ENCODE data around the gene NPDC1. TPM values are rescaled to one million over a fixed set of nuclear protein-coding genes. Genes with fewer than 3 reads are reported as not detected.
A peak's percentile ranks its signal among the peaks of the same experiment; 100 is the strongest.

NPDC1 gene
- polyA plus RNA-seq, 4 donors, result 20.4 to 48.7 (median 36.8) TPM

DNA sequence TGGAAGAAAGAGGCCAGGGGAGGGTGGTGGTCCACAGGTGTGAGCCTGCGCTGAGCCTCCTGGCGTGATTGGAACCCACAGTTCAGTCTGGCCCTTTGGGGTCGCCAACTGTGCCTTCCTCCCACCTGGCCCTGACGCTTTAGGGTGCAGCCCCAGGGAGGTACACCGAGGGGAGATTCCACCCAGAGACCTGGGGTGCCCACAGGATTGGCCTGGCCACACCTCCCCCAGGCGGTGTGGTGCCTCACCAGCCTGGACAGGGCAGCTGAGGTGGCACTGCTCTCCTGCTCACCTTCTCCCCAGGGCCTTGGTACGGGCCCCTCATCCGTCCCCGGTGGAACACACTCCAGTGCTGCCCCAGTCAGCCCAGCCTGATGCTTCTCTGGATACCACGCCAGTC, 48.6 kb downstream of the NPDC1 start:
- no peak for DNase-seq (ENCODE audit: low read depth in 4 of 4, low spot score in 3 of 4)

DNA sequence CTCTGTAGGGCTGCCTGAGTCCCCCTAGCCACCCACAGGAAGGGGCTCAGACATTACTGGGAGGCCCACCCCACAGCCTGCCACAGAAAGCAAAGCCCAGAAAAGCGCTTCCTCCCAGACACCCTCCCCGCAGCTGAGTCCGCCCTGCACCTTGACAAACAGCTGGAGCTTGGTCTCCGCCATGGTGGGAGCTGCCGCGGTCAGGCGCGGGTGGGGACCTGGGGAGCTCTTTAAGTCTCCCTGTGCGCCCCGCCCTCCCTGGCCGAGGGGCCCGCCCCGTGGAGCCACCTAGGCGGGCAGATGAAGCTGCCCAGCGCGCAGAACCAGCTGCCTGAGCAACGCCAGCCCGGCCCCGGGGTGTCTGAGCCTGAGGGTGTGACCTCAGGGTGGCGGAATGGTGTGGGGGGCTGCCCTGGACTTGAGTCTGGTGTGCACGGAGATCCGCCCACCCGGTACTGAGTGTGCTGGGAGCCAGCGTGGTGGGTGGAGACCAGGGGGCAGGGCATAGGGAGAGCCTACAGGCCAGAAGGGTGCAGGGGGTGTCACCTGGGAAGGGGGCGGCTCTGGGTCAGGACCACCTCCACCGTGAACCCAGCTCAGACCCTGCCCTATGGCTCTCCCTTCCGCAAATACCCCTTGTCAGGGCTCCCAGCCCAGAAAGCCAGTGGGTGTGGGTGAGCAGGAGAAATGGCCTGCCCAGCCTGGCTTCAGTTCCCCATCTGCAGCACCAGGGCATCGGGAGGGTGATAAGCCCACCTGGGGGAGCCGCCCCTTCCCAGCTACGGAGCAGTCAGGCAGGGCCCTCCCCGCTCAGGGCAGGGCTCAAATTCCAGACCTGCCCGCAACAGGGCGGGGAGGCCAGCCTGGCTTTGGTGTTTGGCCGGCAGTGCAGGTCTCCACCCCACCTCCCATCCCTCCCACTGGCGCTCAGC, 49.4 kb downstream of the NPDC1 start, which contains the start of gene CLIC3:
Gene CLIC3 (minus strand): TSS at position 208 of the 932 bp plus-strand sequence. CDS start 25 bp downstream, at position 183.
- DNase-seq (ENCODE audit: low read depth in 4 of 4, low spot score in 3 of 4), result no peak

DNA sequence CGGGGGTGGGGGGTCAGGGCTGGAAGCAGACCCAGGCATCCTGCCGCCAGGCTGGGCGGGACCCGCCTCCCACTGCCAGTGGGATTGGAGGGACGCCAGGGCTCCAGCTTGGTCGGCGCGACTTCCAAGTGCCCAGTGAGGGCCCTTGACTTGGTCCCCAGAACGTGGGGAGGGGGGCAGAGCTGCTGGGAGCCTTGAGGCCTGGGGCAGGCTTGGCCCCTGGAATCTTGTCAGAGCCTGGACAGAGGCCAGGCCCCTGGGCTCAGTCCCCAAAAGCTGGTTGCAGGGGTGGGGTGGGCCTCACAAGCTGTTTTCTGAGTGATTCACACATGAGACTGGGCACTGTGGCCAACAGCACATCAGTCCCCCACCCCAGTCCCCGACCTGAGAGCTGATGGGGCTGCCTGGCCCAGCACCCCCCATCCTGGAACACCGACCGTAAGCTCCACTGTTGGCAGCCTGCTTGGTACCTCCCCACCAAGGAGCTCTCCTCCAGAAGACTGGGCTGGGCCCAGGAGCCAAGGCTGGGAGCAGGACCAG, 50.1 kb downstream of the NPDC1 start:
- DNase-seq (ENCODE audit: low read depth in 4 of 4, low spot score in 3 of 4), result no peak

DNA sequence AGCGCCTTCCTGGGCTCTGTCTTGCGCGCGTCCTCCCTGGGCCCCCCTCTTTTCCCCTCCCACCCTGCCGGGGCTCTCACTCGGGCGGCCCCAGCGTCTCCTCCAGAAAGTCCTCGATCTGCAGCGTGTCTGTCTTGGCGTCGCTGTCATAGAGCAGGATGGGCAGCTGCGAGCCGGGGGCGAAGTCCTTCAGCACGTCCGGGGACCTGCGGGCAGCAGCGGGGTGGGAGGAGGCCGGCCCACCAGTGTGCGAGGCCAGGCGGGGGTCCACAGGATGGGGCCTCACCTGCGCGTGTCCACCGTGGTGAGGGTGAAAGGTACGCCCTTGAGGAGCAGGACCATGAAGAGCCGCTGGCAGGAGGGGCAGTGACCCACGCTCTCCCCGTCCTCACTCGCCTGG, 50.6 kb downstream of the NPDC1 start:
- no peak for DNase-seq (ENCODE audit: low read depth in 4 of 4, low spot score in 3 of 4)

DNA sequence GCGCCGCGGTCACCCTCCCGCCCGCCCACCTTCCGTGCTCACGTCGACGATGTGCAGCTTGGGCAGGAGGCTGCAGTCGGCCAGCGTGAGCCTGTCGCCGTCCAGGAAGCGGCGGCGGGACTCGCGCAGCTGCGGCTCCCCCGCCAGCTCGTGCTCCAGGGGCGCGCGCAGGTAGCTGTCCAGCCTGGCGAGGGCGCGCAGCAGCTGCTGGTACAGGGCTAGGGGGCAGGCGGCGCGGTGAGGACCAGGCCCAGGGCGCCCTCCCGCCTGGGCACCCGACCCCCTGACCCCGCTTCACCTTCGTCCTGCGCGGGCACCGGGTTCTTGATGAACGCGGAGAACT, 51.1 kb downstream of the NPDC1 start:
- no peak for DNase-seq (ENCODE audit: low read depth in 4 of 4, low spot score in 3 of 4)

DNA sequence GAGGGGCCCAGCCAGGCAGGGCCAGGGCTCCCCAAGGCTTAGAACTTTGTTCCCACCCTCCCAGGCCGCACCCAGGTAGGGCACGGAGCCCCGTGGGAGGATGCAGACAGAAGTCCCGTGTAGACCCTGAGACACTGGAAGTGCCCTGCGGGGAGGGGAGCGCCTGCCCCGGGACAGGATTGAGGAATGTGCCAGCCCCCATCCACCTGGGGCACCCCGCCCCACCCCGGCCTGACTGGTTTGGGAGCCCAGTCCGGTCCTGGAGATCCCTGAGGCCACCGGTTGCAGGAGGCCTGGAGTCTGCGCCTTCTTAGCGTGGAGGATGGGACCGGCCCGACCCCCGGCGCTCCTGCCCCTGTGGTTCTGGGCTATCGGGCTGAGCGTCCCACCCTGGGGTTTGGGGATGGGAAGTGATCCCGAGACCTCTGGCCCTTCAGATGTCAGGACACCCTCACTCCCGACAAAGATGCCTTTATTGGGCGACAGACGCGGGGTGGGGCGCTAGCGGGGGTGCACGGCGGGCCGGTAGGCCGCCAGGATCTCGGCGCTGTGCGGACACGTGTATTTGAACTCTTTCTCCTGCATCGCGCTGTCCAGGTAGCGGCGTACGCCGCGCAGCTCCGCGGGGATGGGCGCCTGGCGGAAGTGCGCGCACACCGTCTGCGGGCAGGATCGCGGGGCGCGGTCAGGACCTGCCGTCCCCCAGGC, 51.6 kb downstream of the NPDC1 start:
- no peak for DNase-seq (ENCODE audit: low read depth in 4 of 4, low spot score in 3 of 4)

DNA sequence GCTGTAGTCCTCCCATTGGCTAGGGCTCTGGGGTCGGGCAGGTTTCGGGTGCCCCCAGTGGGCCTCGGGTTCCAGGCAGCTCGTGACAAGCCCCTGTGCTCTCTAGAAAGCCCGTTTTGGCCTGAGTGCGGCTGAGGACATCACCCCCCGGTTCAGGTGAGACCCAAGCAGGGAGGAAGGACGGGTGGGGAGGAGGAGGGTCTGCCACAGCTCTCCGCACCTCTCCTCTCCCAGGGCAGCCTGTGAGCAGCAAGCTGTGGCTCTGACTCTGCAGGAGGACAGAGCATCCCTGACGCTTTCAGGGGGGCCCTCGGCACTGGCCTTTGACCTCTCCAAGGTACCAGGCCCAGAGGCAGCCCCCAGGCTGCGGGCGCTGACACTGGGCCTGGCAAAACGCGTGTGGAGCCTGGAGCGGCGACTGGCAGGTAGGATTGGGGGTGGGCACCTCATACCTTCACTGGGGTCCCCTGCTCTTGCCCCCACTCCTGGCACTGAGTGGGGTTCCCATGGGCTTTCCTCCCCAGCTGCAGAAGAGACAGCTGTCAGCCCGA, 53.1 kb downstream of the NPDC1 start:
- DNase-seq (ENCODE audit: low read depth in 4 of 4, low spot score in 3 of 4), result no peak

DNA sequence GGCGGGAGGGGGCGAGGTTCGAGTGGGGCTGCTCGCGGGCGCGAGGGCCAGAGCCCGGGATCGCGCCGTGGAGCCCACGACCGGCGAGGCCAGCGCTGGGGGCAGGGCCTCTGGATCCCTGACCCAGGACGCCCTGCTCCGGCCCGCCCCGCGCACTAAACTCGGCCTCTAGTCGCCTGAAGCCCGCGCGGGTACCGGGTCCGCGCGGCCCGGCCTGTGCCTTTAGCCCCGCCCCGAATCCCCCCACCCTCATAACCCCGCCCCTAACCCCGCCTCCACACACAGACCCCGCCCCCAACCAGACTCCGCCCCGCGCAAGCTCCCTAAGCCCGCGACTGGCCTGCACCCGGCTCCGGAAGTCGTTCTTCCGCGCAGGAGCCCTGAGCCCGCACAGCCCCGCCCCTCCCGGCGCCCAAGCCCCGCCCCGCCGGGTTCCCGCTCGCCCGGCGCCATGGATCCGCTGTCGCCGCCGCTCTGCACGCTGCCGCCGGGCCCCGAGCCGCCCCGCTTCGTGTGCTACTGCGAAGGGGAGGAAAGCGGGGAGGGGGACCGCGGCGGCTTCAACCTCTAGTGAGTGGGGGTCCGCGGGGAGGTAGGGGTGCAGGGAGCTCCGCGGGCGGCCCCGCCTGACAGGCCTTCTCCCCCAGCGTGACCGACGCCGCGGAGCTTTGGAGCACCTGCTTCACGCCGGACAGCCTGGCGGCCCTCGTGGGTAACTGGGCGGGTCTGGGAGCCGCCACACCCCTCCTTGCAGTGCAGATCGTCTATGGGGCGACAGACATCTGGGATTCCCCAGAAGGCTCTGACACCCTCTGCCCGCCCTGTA, 53.8 kb downstream of the NPDC1 start, which contains the start of gene PAXX:
Gene PAXX (plus strand): TSS at position 430 of the 826 bp plus-strand sequence. CDS start 22 bp downstream, at position 452.
- peak; percentile 52 to 77 (median 71) for DNase-seq (ENCODE audit: low read depth in 4 of 4, low spot score in 3 of 4)

DNA sequence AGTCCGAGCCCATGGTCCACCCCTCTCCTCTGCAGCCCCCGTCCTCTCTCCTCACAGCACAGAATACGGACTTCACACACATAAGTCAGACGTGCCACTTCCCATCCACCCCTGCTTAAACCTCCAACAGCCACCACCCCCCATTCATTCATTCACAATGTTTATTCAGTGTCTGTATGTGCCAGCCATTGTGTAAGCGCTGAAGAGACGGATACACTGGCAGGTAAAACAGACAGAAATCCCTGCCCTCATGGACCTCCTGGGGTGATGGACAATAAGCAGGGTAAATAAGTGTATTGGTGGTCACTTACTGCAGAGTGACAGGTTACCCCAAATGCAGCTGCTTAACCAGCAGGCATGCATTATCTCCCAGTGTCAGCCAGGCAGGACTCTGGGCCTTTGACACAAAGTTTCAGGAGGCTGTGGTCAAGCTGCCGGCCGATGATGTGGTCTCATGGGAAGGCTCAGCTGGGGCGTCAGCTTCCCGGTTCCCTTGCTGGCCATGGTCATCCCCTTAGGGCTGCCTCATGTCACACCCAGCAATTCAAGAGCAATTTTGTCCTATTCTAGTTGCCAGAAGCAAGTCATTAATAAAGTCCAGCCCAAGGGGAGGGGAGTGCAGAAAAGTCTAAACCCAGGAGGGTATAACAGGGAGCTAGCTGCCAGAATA, 55.6 kb downstream of the NPDC1 start:
- DNase-seq (ENCODE audit: low read depth in 4 of 4, low spot score in 3 of 4), result no peak

Other genes starting within 250 kb of the NPDC1 start
- gene CCDC183, start 249.8 kb downstream of the NPDC1 start, polyA plus RNA-seq (ENCODE audit: insufficient read length in 4 of 4), result 1 to 10 TPM; 2.5 to 6.5 (median 4.9) TPM
- 10 to 100 TPM; 39.9 to 78.9 (median 60.1) TPM for gene RABL6, start 238.2 kb downstream of the NPDC1 start, polyA plus RNA-seq (ENCODE audit: insufficient read length in 4 of 4)
- 1 to 10 TPM in 2 of 4 donors, under 1 TPM in 2; 0.46 to 1.7 (median 0.97) TPM for gene AJM1, start 203.7 kb downstream of the NPDC1 start, polyA plus RNA-seq (ENCODE audit: insufficient read length in 4 of 4)
- gene PHPT1, start 196.8 kb downstream of the NPDC1 start, polyA plus RNA-seq (ENCODE audit: insufficient read length in 4 of 4), result 100 to 1,000 TPM in 1 of 4 donors, 10 to 100 TPM in 3; 71.8 to 120 (median 83.5) TPM
- gene MAMDC4, start 193.8 kb downstream of the NPDC1 start, polyA plus RNA-seq (ENCODE audit: insufficient read length in 4 of 4), result 10 to 100 TPM in 1 of 4 donors, 1 to 10 TPM in 3; 4.7 to 11.6 (median 6.3) TPM
- gene EDF1, start 179.9 kb downstream of the NPDC1 start, polyA plus RNA-seq (ENCODE audit: insufficient read length in 4 of 4), result 100 to 1,000 TPM; 266 to 396 (median 335) TPM
- 10 to 100 TPM in 3 of 4 donors, 1 to 10 TPM in 1; 6.4 to 16.3 (median 13.3) TPM for gene TRAF2, start 159.7 kb downstream of the NPDC1 start, polyA plus RNA-seq (ENCODE audit: insufficient read length in 4 of 4)
- gene FBXW5, start 101.4 kb downstream of the NPDC1 start, polyA plus RNA-seq (ENCODE audit: insufficient read length in 4 of 4), result 10 to 100 TPM; 34.7 to 67.2 (median 37.2) TPM
- gene C8G, start 100.9 kb downstream of the NPDC1 start, polyA plus RNA-seq (ENCODE audit: insufficient read length in 4 of 4), result 1 to 10 TPM in 1 of 4 donors, under 1 TPM in 3; 0.26 to 1.1 (median 0.52) TPM
- gene LCN12, start 93.9 kb downstream of the NPDC1 start, polyA plus RNA-seq (ENCODE audit: insufficient read length in 4 of 4), result 10 to 100 TPM in 3 of 4 donors, 1 to 10 TPM in 1; 1.4 to 54.6 (median 23.8) TPM
- 10 to 100 TPM in 3 of 4 donors, 1 to 10 TPM in 1; 3.8 to 66.7 (median 27.7) TPM for gene PTGDS, start 68.7 kb downstream of the NPDC1 start, polyA plus RNA-seq (ENCODE audit: insufficient read length in 4 of 4)
- under 1 TPM in 3 of 4 donors, not detected in 1; 0.11 to 0.45 (median 0.13) TPM for gene LCNL1, start 63.2 kb downstream of the NPDC1 start, polyA plus RNA-seq (ENCODE audit: insufficient read length in 4 of 4)
- 10 to 100 TPM; 22.4 to 46.5 (median 28.3) TPM for gene PAXX, start 53.8 kb downstream of the NPDC1 start, polyA plus RNA-seq (ENCODE audit: insufficient read length in 4 of 4)
- 1 to 10 TPM in 1 of 4 donors, under 1 TPM in 3; 0.34 to 1.4 (median 0.57) TPM for gene CLIC3, start 49.6 kb downstream of the NPDC1 start, polyA plus RNA-seq (ENCODE audit: insufficient read length in 4 of 4)
- gene ABCA2, start 17.9 kb downstream of the NPDC1 start, polyA plus RNA-seq (ENCODE audit: insufficient read length in 4 of 4), result 10 to 100 TPM; 18.7 to 52.8 (median 39.7) TPM
- not detected for gene FUT7, start 14.1 kb downstream of the NPDC1 start, polyA plus RNA-seq (ENCODE audit: insufficient read length in 4 of 4)
- gene ENTPD2, start 7.9 kb upstream of the NPDC1 start, polyA plus RNA-seq (ENCODE audit: insufficient read length in 4 of 4), result 1 to 10 TPM; 3.2 to 7.5 (median 5.8) TPM
- 1 to 10 TPM; 4.5 to 8.3 (median 5.7) TPM for gene SAPCD2, start 24.4 kb upstream of the NPDC1 start, polyA plus RNA-seq (ENCODE audit: insufficient read length in 4 of 4)
- gene UAP1L1, start 31.3 kb upstream of the NPDC1 start, polyA plus RNA-seq (ENCODE audit: insufficient read length in 4 of 4), result 1 to 10 TPM; 1.6 to 6.6 (median 4.9) TPM
- gene MAN1B1, start 40.8 kb upstream of the NPDC1 start, polyA plus RNA-seq (ENCODE audit: insufficient read length in 4 of 4), result 10 to 100 TPM; 48.7 to 73.8 (median 52.6) TPM
- gene DPP7, start 68.6 kb upstream of the NPDC1 start, polyA plus RNA-seq (ENCODE audit: insufficient read length in 4 of 4), result 10 to 100 TPM; 11.1 to 34.8 (median 17.9) TPM
- gene GRIN1, start 93.0 kb upstream of the NPDC1 start, polyA plus RNA-seq (ENCODE audit: insufficient read length in 4 of 4), result under 1 TPM in 1 of 4 donors, not detected in 3; 0.20 TPM
- not detected for gene LRRC26, start 123.9 kb upstream of the NPDC1 start, polyA plus RNA-seq (ENCODE audit: insufficient read length in 4 of 4)
- not detected for gene TMEM210, start 125.9 kb upstream of the NPDC1 start, polyA plus RNA-seq (ENCODE audit: insufficient read length in 4 of 4)
- gene ANAPC2, start 142.4 kb upstream of the NPDC1 start, polyA plus RNA-seq (ENCODE audit: insufficient read length in 4 of 4), result 10 to 100 TPM; 32.7 to 54.9 (median 41.4) TPM
- gene SSNA1, start 142.5 kb upstream of the NPDC1 start, polyA plus RNA-seq (ENCODE audit: insufficient read length in 4 of 4), result 10 to 100 TPM; 35.6 to 63.6 (median 43.0) TPM
- gene TPRN, start 154.6 kb upstream of the NPDC1 start, polyA plus RNA-seq (ENCODE audit: insufficient read length in 4 of 4), result 10 to 100 TPM in 3 of 4 donors, 1 to 10 TPM in 1; 8.3 to 19.6 (median 11.5) TPM
- 10 to 100 TPM; 39.3 to 46.6 (median 44.9) TPM for gene TMEM203, start 159.5 kb upstream of the NPDC1 start, polyA plus RNA-seq (ENCODE audit: insufficient read length in 4 of 4)
- 10 to 100 TPM in 2 of 4 donors, 1 to 10 TPM in 2; 8.8 to 18.8 (median 9.6) TPM for gene NDOR1, start 159.5 kb upstream of the NPDC1 start, polyA plus RNA-seq (ENCODE audit: insufficient read length in 4 of 4)
- gene RNF208, start 176.1 kb upstream of the NPDC1 start, polyA plus RNA-seq (ENCODE audit: insufficient read length in 4 of 4), result 10 to 100 TPM in 1 of 4 donors, 1 to 10 TPM in 3; 3.2 to 15.3 (median 8.1) TPM
- 10 to 100 TPM in 2 of 4 donors, 1 to 10 TPM in 1, under 1 TPM in 1; 0.78 to 16.4 (median 7.9) TPM for gene CYSRT1, start 179.0 kb upstream of the NPDC1 start, polyA plus RNA-seq (ENCODE audit: insufficient read length in 4 of 4)
- 10 to 100 TPM in 2 of 4 donors, 1 to 10 TPM in 1, under 1 TPM in 1; 0.41 to 15.5 (median 7.7) TPM for gene RNF224, start 181.3 kb upstream of the NPDC1 start, polyA plus RNA-seq (ENCODE audit: insufficient read length in 4 of 4)
- 10 to 100 TPM in 1 of 4 donors, 1 to 10 TPM in 2, under 1 TPM in 1; 0.37 to 13.7 (median 5.2) TPM for gene SLC34A3, start 184.7 kb upstream of the NPDC1 start, polyA plus RNA-seq (ENCODE audit: insufficient read length in 4 of 4)
- 100 to 1,000 TPM; 149 to 396 (median 315) TPM for gene TUBB4B, start 195.1 kb upstream of the NPDC1 start, polyA plus RNA-seq (ENCODE audit: insufficient read length in 4 of 4)
- gene STPG3, start 205.1 kb upstream of the NPDC1 start, polyA plus RNA-seq (ENCODE audit: insufficient read length in 4 of 4), result 1 to 10 TPM in 3 of 4 donors, under 1 TPM in 1; 0.57 to 4.8 (median 1.7) TPM
- gene NELFB, start 209.2 kb upstream of the NPDC1 start, polyA plus RNA-seq (ENCODE audit: insufficient read length in 4 of 4), result 10 to 100 TPM; 44.5 to 56.7 (median 50.4) TPM
- 1 to 10 TPM; 3.0 to 5.8 (median 4.9) TPM for gene TOR4A, start 231.5 kb upstream of the NPDC1 start, polyA plus RNA-seq (ENCODE audit: insufficient read length in 4 of 4)

Data from left renal pelvis (tissue), 4 donors.